HUES64 (cell line): ENCODE measurements around the gene PIAS4.
A peak's percentile ranks its signal among the peaks of the same experiment; 100 is the strongest.

Experiments
- H3K27ac ChIP-seq: 2 replicates; pipeline ENCODE4 v1.7.0; 2013; ENCODE audit warnings: low read depth, low read length, inconsistent platforms
- H3K27me3 ChIP-seq: 2 replicates; pipeline ENCODE4 v1.6.1; 2013; ENCODE audit warnings: mild to moderate bottlenecking, low read length; ENCODE audit not compliant: insufficient read depth
- H3K36me3 ChIP-seq: 2 replicates; pipeline ENCODE4 v1.6.1; 2013; ENCODE audit warnings: mild to moderate bottlenecking, low read length; ENCODE audit not compliant: insufficient read depth
- H3K4me1 ChIP-seq: 2 replicates; pipeline ENCODE4 v1.6.1; 2013; ENCODE audit warnings: mild to moderate bottlenecking, low read length, moderate library complexity; ENCODE audit not compliant: insufficient read depth
- H3K4me3 ChIP-seq: 2 replicates; pipeline ENCODE4 v1.5.1; 2013; ENCODE audit warnings: mild to moderate bottlenecking, low read length, moderate library complexity
- H3K9ac ChIP-seq: 2 replicates; pipeline ENCODE4 v1.6.1; 2013; ENCODE audit warnings: mild to moderate bottlenecking, low read depth, low read length
- H3K9me3 ChIP-seq: 2 replicates; pipeline ENCODE4 v1.6.1; 2013; ENCODE audit warnings: low read depth, low read length; ENCODE audit not compliant: insufficient read depth
- WGBS: fragments of 150-250, 120-280 bp; methylation state at CpG from one replicate; pipeline ENCODE4 v1.1.7; 2013; ENCODE audit warnings: missing lambda C conversion rate; 5-methylcytosine and 5-hydroxymethylcytosine counted together

The PIAS4 gene

GRCh38 chr19:3968556-3969434 is 38.7 kb upstream of the PIAS4 start:
- Histone ChIP-seq H3K9me3 (no peaks in the 10 kb centered on the region), H3K4me3 (peak overlapping the region; percentile 89), H3K27me3 (no peaks in the 10 kb centered on the region), H3K4me1 (peaks cover 14% of the 10 kb centered on the region), H3K9ac (peak overlapping the region; percentile 92), H3K36me3 (peaks cover 46% of the 10 kb centered on the region), H3K27ac (peak overlapping the region; percentile 94)
- 31% methylated on average over 9 of the region's 9 CpGs for WGBS

- Histone ChIP-seq H3K4me3 (peak overlapping the region; percentile 89), H3K27ac (peak overlapping the region; percentile 94), H3K9me3 (no peaks in the 10 kb centered on the region), H3K4me1 (peaks cover 14% of the 10 kb centered on the region), H3K9ac (peak overlapping the region; percentile 92), H3K36me3 (peaks cover 39% of the 10 kb centered on the region), H3K27me3 (no peaks in the 10 kb centered on the region)
- 13% methylated on average over 23 of the region's 23 CpGs for WGBS
Observed at GRCh38 chr19:3969435-3970312, 37.9 kb upstream of the PIAS4 start.

- under 1% methylated on average over 21 of the region's 22 CpGs for WGBS
- H3K4me3 ChIP-seq = peak overlapping the region; percentile 89
- H3K36me3 ChIP-seq = peaks cover 40% of the 10 kb centered on the region
- H3K9ac ChIP-seq = peak overlapping the region; percentile 92
- H3K27ac ChIP-seq = peak overlapping the region; percentile 94
- H3K4me1 ChIP-seq = peaks cover 14% of the 10 kb centered on the region
- H3K9me3 ChIP-seq = no peaks in the 10 kb centered on the region
- H3K27me3 ChIP-seq = no peaks in the 10 kb centered on the region
Observed at GRCh38 chr19:3970313-3970807, 37.2 kb upstream of the PIAS4 start.

- Histone ChIP-seq H3K4me1 (peaks cover 14% of the 10 kb centered on the region), H3K27ac (peak within 1 kb of the TSS; percentile 94), H3K27me3 (no peaks in the 10 kb centered on the region), H3K9me3 (no peaks in the 10 kb centered on the region), H3K9ac (peak within 1 kb of the TSS; percentile 92), H3K36me3 (peaks cover 40% of the 10 kb centered on the region), H3K4me3 (peak within 1 kb of the TSS; percentile 89)
- under 1% methylated on average over 73 of the region's 73 CpGs for WGBS
Observed at GRCh38 chr19:3970808-3971598, 36.5 kb upstream of the PIAS4 start, which contains the start of gene DAPK3. DAPK3 (minus strand) TSS chr19:3971099; CDS start chr19:3969735, 1,364 bp downstream.

GRCh38 chr19:3975144-3975543 is 32.4 kb upstream of the PIAS4 start:
- no peaks in the 10 kb centered on the region for H3K9me3 ChIP-seq
- H3K27ac ChIP-seq = no peak overlapping the region
- no peak overlapping the region for H3K4me3 ChIP-seq
- no peaks in the 10 kb centered on the region for H3K27me3 ChIP-seq
- H3K4me1 ChIP-seq = no peaks in the 10 kb centered on the region
- H3K9ac ChIP-seq = no peak overlapping the region
- peaks cover 57% of the 10 kb centered on the region for H3K36me3 ChIP-seq
- WGBS = 95% methylated on average over 8 of the region's 8 CpGs

- peaks cover 63% of the 10 kb centered on the region for H3K36me3 ChIP-seq
- no peaks in the 10 kb centered on the region for H3K27me3 ChIP-seq
- H3K4me1 ChIP-seq = no peaks in the 10 kb centered on the region
- H3K9ac ChIP-seq = no peak overlapping the region
- H3K9me3 ChIP-seq = no peaks in the 10 kb centered on the region
- WGBS = 93% methylated on average over 14 of the region's 14 CpGs
- no peak overlapping the region for H3K4me3 ChIP-seq
- H3K27ac ChIP-seq = peak overlapping the region; percentile 55; the same call in 1 of the 2 replicates
Observed at GRCh38 chr19:3975637-3976087, 31.9 kb upstream of the PIAS4 start.

GRCh38 chr19:3976495-3977241 is 30.9 kb upstream of the PIAS4 start:
- Histone ChIP-seq H3K27me3 (no peaks in the 10 kb centered on the region), H3K4me3 (no peak overlapping the region), H3K9ac (no peak overlapping the region), H3K27ac (peak overlapping the region; percentile 5; the same call in 1 of the 2 replicates), H3K9me3 (no peaks in the 10 kb centered on the region), H3K36me3 (peaks cover 73% of the 10 kb centered on the region), H3K4me1 (no peaks in the 10 kb centered on the region)
- WGBS = 94% methylated on average over 29 of the region's 29 CpGs

GRCh38 chr19:3977242-3978143 is 30.0 kb upstream of the PIAS4 start:
- Histone ChIP-seq H3K27ac (peak overlapping the region; percentile 5; the same call in 1 of the 2 replicates), H3K4me3 (no peak overlapping the region), H3K4me1 (no peaks in the 10 kb centered on the region), H3K9me3 (no peaks in the 10 kb centered on the region), H3K9ac (no peak overlapping the region), H3K36me3 (peaks cover 79% of the 10 kb centered on the region), H3K27me3 (no peaks in the 10 kb centered on the region)
- WGBS = 95% methylated on average over 59 of the region's 59 CpGs

GRCh38 chr19:3978145-3978544 is 29.4 kb upstream of the PIAS4 start:
- Histone ChIP-seq H3K36me3 (peaks cover 82% of the 10 kb centered on the region), H3K4me3 (no peak overlapping the region), H3K4me1 (no peaks in the 10 kb centered on the region; the same call in 1 of the 2 replicates), H3K27me3 (no peaks in the 10 kb centered on the region), H3K9ac (no peak overlapping the region), H3K27ac (no peak overlapping the region; the same call in 1 of the 2 replicates), H3K9me3 (no peaks in the 10 kb centered on the region)
- WGBS = 96% methylated on average over 19 of the region's 19 CpGs
